Activated naive CD8-positive, alpha-beta T cell treated with anti-CD3 and anti-CD28 coated beads, Interleukin-2, amount 10 ng/mL, durations not matched to agents 7 days and 5 days (primary cell): ENCODE measurements around the gene HPD. TPM values are rescaled to one million over a fixed set of nuclear protein-coding genes. Genes with fewer than 3 reads are reported as not detected.
"Not testable (repeated sequence)": the region's sequence is repeated elsewhere in the genome, so short reads cannot be mapped to it uniquely, and the experiment has no call there.

ENCODE experiments used
- ATAC-seq: fragments of 150-1000 bp; cut with Tn5 transposase; one replicate; pipeline ENCODE4 v1.10.0; 2021; ENCODE audit warnings: low read depth, moderate library complexity
- POLR2A ChIA-PET: fragments of 350-600 bp; sonication (Branson Sonifier 250); formaldehyde crosslinking; loops from one replicate; lab custom pipeline; 2021; ENCODE audit warnings: antibody characterized with exemption; lab: Charles Lee
- DNase-seq: peaks from one replicate; pipeline ENCODE4 v3.0.0; 2021
- H3K27ac Mint-ChIP-seq: one replicate; pipeline ENCODE4 v1.8.0; 2022; ENCODE audit warnings: mild to moderate bottlenecking, mixed read lengths
- H3K27me3 Mint-ChIP-seq: one replicate; pipeline ENCODE4 v1.8.0; 2022; ENCODE audit warnings: mild to moderate bottlenecking, moderate library complexity, mixed read lengths
- H3K36me3 Mint-ChIP-seq: one replicate; pipeline ENCODE4 v1.8.0; 2021; ENCODE audit warnings: mild to moderate bottlenecking, mixed read lengths
- H3K4me1 Mint-ChIP-seq: one replicate; pipeline ENCODE4 v1.8.0; 2021; ENCODE audit warnings: mixed read lengths
- H3K4me3 Mint-ChIP-seq: one replicate; pipeline ENCODE4 v1.8.0; 2022; ENCODE audit warnings: mild to moderate bottlenecking, moderate library complexity, mixed read lengths
- H3K9me3 Mint-ChIP-seq: one replicate; pipeline ENCODE4 v1.8.0; 2021; ENCODE audit warnings: mixed read lengths
- total RNA-seq, 2 experiments: library from RNA; stranded (reverse); gene quantifications; one replicate each; pipeline ENCODE4 v1.2.3, GENCODE V29; 2021

HPD gene
- total RNA-seq, 2 experiments from 2014 or later: not detected

DNA sequence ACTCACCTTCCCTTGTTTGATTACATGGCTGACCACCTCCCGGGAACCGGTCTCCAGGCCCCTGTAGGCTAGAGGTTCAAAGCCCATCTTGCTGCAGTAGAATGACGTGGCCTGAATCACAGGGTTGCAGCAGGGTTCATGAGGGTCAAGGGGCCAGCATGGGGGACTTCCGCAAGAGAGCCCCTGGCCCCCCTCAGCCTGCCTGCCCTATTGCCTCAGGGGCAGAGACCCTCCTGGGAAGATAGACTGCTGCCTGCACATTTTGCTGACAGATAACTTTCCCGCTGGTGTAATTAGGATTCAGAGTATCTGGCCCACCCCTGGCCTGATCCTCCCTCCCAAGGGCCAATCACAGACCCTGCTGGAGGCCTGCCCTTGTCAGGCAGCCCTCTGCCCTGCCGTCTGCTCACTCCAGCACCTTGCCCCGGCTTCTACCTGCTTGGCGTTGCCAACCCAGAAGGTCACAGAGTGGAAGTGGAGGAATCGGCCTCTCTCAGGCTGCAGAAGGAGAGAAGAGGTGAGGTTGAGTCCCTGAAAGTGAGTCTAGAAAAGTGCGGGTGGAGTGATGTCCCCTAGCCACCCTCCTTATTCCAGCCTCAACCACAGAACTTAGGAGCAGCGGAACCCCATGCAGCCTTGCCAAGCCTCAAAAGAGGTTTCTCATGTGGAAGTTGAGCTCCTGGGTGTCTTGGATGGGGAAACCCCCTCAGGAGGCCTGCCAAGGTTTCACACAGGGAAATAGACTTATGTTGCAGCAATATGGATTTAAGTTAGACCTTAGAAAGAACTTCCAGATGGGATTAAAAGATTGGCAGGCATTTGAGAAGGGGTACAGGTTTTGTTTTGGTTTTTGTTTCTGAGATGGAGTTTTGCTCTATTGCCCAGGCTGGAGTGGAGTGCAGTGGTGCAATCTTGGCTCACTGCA, 1.1 kb downstream of the HPD start:
- no peak for DNase-seq
- no peak overlapping the region for H3K27ac Mint-ChIP-seq
- no peak overlapping the region for H3K4me3 Mint-ChIP-seq
- H3K9me3 Mint-ChIP-seq: no peaks in the 10 kb centered on the region
- no peaks in the 10 kb centered on the region for H3K27me3 Mint-ChIP-seq
- POLR2A ChIA-PET: no interaction called here
- ATAC-seq: no peak
- H3K4me1 Mint-ChIP-seq: peaks cover 4% of the 10 kb centered on the region
- H3K36me3 Mint-ChIP-seq: no peaks in the 10 kb centered on the region

DNA sequence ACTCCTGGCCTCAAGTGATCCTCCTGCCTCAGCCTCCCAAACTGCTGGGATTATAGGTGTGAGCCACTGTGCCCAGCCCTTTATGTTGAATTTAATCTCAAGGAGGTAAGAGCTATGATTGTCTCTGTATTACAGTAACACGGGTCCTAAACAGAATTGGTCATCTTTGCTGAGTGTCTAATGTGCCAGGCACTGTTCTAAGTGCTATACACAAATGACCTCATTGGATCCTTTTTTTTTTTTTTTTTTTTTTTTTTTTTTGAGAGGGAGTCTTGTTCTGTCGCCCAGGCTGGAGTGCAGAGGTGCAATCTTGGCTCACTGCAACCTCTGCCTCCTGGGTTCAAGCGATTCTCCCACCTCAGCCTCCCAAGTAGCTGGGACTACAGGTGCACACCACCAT, 6.3 kb downstream of the HPD start:
- POLR2A ChIA-PET, ATAC-seq, H3K4me1 Mint-ChIP-seq, H3K4me3 Mint-ChIP-seq, H3K27me3 Mint-ChIP-seq, H3K27ac Mint-ChIP-seq, H3K9me3 Mint-ChIP-seq, DNase-seq, H3K36me3 Mint-ChIP-seq: not testable (repeated sequence)

DNA sequence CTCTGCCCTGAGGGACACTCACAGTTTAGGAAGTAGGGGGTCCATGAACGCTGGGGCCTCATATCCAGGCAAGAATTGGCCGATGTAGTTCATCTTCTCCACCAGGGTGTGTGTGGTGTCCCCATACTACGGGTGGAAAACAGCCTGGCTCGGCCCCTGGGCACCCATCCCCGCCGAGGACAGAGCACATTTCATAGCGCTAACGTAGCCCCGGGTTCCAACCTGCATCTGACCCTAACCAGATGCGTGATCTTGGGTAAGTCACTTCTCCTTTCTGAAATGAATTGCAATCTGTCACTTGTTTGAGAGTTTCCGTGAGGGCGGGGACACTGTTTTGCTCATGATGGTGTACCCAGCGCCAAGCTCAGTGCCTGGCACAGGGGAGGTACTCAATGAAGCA, 9.0 kb downstream of the HPD start:
- H3K4me3 Mint-ChIP-seq: no peak overlapping the region
- no peaks in the 10 kb centered on the region for H3K27me3 Mint-ChIP-seq
- DNase-seq (no peak), ATAC-seq (no peak)
- H3K27ac Mint-ChIP-seq: no peak overlapping the region
- POLR2A ChIA-PET: no interaction called here
- H3K9me3 Mint-ChIP-seq: no peaks in the 10 kb centered on the region
- peaks cover 1% of the 10 kb centered on the region for H3K4me1 Mint-ChIP-seq
- no peaks in the 10 kb centered on the region for H3K36me3 Mint-ChIP-seq

DNA sequence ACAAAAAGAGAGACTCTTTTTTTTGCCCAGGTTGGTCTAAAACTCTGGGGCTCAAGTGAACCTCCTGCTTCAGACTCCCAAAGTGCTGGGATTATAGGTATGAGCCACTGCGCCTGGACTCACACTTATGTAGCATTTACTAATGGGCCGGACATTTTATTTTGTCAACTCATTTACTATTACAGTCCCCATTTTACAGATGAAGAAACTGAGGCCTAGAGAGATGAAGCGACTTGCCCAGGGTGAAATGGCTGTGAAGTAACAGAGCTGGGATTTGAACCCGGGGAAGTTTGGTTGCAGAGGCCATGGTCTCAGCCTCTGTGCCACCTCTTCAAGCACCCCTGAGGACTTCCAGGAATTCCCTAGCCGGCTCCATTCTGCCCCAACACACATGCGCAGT, 9.4 kb downstream of the HPD start:
- no peak for DNase-seq
- Mint-ChIP-seq H3K4me3 (no peak overlapping the region), H3K9me3 (no peaks in the 10 kb centered on the region), H3K36me3 (no peaks in the 10 kb centered on the region), H3K27ac (no peak overlapping the region), H3K27me3 (no peaks in the 10 kb centered on the region), H3K4me1 (peaks cover 1% of the 10 kb centered on the region)
- no peak for ATAC-seq
- POLR2A ChIA-PET: no interaction called here

DNA sequence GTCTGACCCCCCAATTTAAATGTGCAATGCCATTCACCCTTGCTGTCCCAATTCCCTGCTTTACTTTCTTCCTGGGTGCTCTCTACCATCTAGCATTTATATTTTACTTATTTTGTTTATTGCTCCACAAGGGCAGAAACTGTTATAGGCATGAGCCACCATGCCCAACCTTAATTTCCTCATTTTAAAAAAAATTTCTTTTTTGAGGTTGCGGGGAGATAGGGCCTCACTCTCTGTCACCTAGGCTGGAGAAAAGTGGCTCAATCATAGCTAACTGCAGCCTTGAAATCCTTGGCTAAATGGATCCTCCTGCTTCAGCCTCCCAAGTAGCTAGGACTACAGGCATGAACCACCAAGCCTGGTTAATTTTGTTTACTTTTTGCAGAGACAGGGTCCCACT, 13.0 kb downstream of the HPD start:
- H3K4me1 Mint-ChIP-seq: peaks cover 1% of the 10 kb centered on the region
- no peak for ATAC-seq
- H3K36me3 Mint-ChIP-seq: no peaks in the 10 kb centered on the region
- H3K4me3 Mint-ChIP-seq: no peak overlapping the region
- POLR2A ChIA-PET: no interaction called here
- no peak for DNase-seq
- no peaks in the 10 kb centered on the region for H3K27me3 Mint-ChIP-seq
- no peak overlapping the region for H3K27ac Mint-ChIP-seq
- no peaks in the 10 kb centered on the region for H3K9me3 Mint-ChIP-seq

DNA sequence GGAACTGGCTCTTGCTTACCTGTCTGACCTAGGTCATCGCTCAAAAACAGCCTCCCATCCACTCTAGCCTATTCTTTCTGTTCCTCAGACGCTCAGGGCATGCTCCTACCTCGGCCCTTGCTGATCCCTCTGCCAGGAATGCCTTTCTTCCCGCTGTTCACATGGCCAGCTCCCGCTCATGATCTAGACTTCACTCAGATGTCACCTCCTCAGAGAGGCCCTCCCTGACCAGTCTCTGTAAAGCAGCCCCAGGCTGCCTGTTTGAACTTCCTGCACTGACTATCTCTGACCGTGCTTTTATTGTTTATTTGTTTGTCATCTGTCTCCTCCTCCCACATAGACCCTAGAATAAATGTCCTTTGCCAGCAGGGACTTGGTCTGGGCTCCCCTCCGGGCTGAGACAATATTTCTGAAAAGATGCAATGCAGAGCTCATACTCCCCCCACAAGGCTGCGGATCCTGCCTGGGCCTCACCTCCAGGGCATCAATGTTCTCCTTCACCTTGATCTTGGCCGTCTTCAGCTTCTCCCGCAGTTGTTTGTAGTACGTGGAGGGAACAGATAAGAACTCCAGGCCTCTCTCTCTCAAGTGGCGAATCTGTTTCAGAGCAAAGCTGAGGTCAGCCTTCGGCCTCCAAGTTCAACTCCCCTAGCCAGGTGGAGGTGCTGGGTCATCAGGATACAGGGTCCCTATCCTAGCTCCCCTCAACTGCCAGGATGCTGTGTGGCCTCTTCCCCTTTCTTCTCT, 15.2 kb downstream of the HPD start:
- ATAC-seq (no peak), DNase-seq (no peak)
- Mint-ChIP-seq H3K36me3 (no peaks in the 10 kb centered on the region), H3K27me3 (no peaks in the 10 kb centered on the region), H3K9me3 (no peaks in the 10 kb centered on the region), H3K27ac (no peak overlapping the region), H3K4me3 (no peak overlapping the region), H3K4me1 (peaks cover 13% of the 10 kb centered on the region)
- POLR2A ChIA-PET: interaction anchor here (0.7 kb wide), 1 partner anchor 1415 kb away, joined by 3 read pairs; no protein-coding TSS in a partner anchor

DNA sequence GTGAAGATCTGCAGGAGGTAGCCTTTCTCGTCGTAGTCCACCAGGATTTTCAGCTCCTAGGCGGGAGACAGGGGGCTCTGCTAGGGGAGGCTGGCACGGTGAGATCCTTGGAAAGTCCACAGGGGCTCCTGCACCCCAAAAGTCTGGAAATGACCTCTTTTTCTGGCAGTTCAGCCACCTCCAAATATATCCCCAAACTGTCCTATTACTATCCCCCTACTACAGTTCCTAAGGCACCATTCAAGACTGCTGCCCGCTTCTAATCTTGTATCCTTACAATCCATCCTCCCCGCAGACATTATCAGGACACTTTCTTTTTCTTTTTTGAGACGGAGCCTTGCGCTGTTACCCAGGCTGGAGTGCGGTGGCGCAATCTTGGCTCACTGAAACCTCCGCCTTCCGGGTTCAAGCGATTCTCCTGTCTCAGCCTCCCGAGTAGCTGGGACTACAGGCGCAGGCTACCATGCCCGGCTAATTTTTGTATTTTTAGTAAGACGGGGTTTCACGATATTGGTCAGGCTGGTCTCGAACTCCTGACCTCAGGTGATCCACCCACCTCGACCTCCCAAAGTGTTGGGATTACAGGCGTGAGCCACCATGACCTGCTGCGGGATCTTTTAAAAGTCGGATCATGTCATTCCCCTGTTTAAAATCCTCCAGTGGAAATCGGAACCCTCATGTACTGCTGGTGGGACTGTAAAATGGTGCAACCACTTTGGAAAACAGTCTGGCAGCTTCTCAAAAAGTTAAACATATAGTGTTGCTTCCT, 18.5 kb downstream of the HPD start:
- peaks cover 5% of the 10 kb centered on the region for H3K27me3 Mint-ChIP-seq
- DNase-seq (no peak), ATAC-seq (no peak)
- peak overlapping the region; percentile 96 for H3K4me3 Mint-ChIP-seq
- peaks cover 13% of the 10 kb centered on the region for H3K4me1 Mint-ChIP-seq
- no peaks in the 10 kb centered on the region for H3K9me3 Mint-ChIP-seq
- no peaks in the 10 kb centered on the region for H3K36me3 Mint-ChIP-seq
- POLR2A ChIA-PET: interaction anchor here (0.6 to 0.7 kb wide), 4 partner anchors 9 to 78 kb away, joined by 3 to 5 read pairs (median 4); partner anchors contain the start of gene SETD1B
- H3K27ac Mint-ChIP-seq: peak overlapping the region; percentile 90

DNA sequence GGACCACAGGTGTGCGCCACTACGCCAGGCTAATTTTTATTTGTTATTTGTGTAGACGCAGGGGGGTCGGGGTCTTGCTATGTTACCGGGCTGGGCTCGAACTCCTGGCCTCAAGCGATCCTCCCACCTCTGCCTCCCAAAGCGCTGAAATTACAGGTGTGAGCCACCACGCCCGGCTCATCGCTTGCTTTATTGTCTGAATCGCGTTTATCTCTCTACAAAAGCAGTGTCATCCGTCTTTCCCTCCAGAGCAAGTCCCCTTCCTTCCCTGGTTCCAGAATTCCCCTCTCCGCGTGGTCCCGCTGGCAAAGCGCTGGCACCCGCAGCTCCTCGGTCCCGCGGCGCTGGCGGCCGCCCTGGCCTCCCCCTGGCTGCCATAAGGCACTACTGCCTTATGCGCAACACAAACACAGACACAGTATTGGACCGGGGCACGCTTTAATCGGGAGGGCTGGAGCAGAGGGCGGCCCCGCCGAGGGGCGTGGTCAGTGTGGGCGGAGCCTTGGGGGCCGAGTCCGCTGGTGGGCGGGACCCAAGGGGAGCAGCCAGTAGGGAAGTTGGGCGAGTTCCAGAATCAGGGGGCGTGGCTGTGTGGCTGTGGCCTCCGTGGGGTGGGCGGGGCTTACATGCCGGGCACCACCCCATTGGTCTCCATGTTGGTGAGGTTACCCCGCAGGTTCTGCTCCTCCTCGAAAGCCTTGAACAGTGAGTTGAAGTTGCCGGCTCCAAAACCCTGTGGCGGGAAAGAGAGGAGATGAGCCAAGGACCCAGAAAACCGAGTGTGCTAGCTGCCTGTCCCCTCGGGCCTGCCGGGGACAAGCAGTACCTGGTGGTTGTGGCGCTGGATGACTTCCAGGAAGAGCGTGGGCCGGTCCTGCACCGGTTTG, 19.3 kb downstream of the HPD start:
- H3K4me1 Mint-ChIP-seq: peaks cover 13% of the 10 kb centered on the region
- no peaks in the 10 kb centered on the region for H3K36me3 Mint-ChIP-seq
- DNase-seq (peak; percentile 100), ATAC-seq (peak; percentile 97)
- POLR2A ChIA-PET: interaction anchor here (0.6 to 1.1 kb wide), 6 partner anchors 11 to 77 kb away, joined by 3 to 6 read pairs (median 4); partner anchors contain the start of gene PSMD9
- H3K27me3 Mint-ChIP-seq: peaks cover 5% of the 10 kb centered on the region
- H3K4me3 Mint-ChIP-seq: peak overlapping the region; percentile 96
- peak overlapping the region; percentile 90 for H3K27ac Mint-ChIP-seq
- H3K9me3 Mint-ChIP-seq: no peaks in the 10 kb centered on the region

DNA sequence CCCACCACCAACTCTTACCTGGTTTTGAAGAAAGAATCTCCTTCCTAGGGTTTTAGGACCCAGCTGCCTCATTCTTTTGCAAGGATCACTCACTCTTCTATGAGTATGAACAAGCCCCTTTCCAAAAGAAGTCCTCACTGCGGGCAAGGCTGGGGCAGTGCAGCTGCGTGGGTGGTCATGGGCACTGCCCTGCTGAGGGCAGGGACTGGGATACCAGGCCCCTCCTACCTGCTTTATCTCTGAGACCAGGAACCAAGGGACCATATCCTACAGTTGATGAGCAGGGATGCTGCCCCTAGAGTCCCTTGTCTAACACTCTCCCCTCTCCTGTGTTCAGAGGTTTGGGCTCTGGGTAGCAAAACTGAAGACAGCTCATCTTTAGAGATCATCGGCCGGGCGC, 20.5 kb downstream of the HPD start:
- H3K36me3 Mint-ChIP-seq: no peaks in the 10 kb centered on the region
- H3K9me3 Mint-ChIP-seq: no peaks in the 10 kb centered on the region
- no peak overlapping the region for H3K4me3 Mint-ChIP-seq
- POLR2A ChIA-PET: interaction anchor here (0.6 to 1.3 kb wide), 5 partner anchors 10 to 64 kb away, joined by 3 to 8 read pairs (median 4); partner anchors contain the start of gene PSMD9
- H3K27me3 Mint-ChIP-seq: peaks cover 5% of the 10 kb centered on the region
- no peak for ATAC-seq
- no peak overlapping the region for H3K27ac Mint-ChIP-seq
- no peak for DNase-seq
- peaks cover 13% of the 10 kb centered on the region for H3K4me1 Mint-ChIP-seq

DNA sequence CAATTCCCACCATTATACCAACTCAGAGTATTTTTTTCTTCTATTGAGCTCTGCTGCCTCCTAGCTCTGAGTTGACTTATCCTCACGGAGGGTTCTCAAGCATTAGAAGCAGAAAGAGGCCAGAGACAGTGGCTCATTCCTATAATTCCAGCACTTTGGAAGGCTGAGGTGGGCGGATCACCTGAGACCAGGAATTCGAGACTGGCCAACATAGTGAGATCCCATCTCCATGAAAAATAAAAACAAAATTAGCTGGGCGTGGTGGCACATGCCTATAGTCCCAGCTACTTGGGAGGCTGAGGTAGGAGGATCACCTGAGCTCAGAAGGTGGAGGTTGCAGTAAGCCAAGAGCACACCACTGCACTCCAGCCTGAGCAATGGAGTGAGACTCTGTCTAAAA, 21.0 kb downstream of the HPD start:
- H3K9me3 Mint-ChIP-seq: no peaks in the 10 kb centered on the region
- DNase-seq: no peak
- no peak overlapping the region for H3K27ac Mint-ChIP-seq
- H3K27me3 Mint-ChIP-seq: peaks cover 5% of the 10 kb centered on the region
- H3K4me1 Mint-ChIP-seq: peaks cover 14% of the 10 kb centered on the region
- POLR2A ChIA-PET: interaction anchor here (0.6 to 1.3 kb wide), 3 partner anchors 10 to 64 kb away, joined by 3 to 8 read pairs (median 4); no protein-coding TSS in a partner anchor
- H3K4me3 Mint-ChIP-seq: no peak overlapping the region
- no peaks in the 10 kb centered on the region for H3K36me3 Mint-ChIP-seq
- no peak for ATAC-seq

DNA sequence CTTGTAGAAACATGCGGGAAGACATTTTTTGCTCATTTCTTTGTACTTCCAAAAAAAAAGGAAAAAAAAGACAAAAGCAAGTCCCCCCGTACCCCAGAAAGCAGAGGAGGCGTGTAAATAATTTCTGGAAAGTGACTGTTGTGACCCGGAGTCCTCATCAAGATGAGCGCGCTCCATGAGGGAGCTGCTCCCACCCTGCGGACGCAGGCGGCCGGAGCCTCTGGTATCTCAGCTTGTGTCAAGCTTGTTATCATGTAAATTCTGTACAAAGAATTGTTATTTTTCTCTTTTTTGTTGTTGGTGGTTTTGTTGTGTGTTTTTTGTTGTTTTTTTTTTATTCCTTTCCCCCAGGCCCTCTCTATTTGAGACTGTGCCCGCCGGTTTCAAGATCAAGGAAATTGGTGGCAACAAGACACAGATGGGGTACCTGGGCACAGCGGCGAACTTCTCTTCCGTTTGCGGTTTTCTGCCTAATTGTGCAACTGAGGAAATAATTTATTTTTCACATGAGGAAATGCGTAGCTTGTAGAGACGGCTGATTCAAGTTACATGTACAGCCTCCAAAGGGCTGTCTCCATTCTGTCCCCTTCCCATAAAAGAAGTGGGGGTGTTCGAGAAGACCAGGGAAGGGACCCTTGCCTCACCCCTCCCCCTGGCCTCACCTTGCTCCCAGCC, 27.0 kb downstream of the HPD start:
- H3K27ac Mint-ChIP-seq: no peak overlapping the region
- POLR2A ChIA-PET: no interaction called here

More for the DNA sequence above, 27.0 kb downstream of the HPD start:
- Mint-ChIP-seq H3K36me3 (peaks cover 13% of the 10 kb centered on the region), H3K9me3 (no peaks in the 10 kb centered on the region), H3K27me3 (no peaks in the 10 kb centered on the region), H3K4me1 (peaks cover 3% of the 10 kb centered on the region), H3K4me3 (no peak overlapping the region)
- ATAC-seq: no peak
- no peak for DNase-seq
